ENCODE measurements around the gene C3orf70.
A peak's percentile ranks its signal among the peaks of the same experiment; 100 is the strongest.

The C3orf70 gene

DNA sequence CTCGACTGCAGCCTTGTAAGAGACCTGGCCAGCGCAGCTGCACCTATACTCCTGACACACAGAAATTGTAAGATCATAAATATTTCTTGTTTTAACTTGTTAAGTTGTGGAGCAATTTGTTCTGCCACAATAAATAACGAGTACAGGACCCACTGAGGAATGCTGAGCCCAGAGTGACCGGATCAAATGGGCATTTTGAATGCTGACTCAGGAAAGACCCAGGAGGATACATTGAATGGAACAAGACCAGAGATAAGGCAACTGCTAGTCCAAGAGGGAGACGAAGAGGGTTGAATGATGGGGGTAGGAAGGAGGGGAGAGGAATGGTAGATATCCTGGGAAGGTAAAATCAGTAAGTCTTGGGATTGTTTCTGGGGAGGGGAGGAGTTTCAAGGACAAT, 8.9 kb upstream of the C3orf70 start:
- no peak for TF ChIP-seq CTCF (conservative IDR thresholded peaks at IDR 0.05; ENCODE audit: low read depth, low read length)
- no peak overlapping the region for H3K4me3 ChIP-seq (ENCODE audit: low read length)
- DNase-seq (ENCODE audit: low read depth) = no peak

DNA sequence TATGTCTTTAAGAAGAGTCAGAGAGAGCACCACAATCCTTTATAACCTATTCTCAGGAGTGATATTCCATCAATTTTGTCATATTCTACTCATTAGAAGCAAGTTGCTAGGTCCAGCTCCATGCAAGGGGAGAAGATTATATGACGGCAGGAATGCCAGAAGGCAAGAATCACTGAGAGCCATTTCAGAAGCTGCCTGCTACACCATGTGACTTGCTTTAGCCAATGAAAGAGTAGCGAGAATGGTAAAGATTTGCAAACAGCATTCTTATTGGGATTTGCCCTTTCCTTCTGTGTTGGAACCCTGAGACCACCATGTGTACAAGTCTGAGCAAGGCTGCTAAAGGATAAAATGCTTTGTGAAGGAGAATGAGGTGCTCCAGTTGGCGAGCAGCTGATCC, 4.5 kb upstream of the C3orf70 start:
- H3K4me3 ChIP-seq (ENCODE audit: low read length) = no peak overlapping the region
- no peak for TF ChIP-seq CTCF (conservative IDR thresholded peaks at IDR 0.05; ENCODE audit: low read depth, low read length)
- no peak for DNase-seq (ENCODE audit: low read depth)

GRCh38 chr3:185155678-185156077, 2.8 kb upstream of the C3orf70 start:
- no peak for DNase-seq (ENCODE audit: low read depth)
- TF ChIP-seq CTCF (conservative IDR thresholded peaks at IDR 0.05; ENCODE audit: low read depth, low read length) = no peak
- no peak overlapping the region for H3K4me3 ChIP-seq (ENCODE audit: low read length)

GRCh38 chr3:185153861-185154629, 1.2 kb upstream of the C3orf70 start:
- DNase-seq (ENCODE audit: low read depth) = no peak
- no peak overlapping the region for H3K4me3 ChIP-seq (ENCODE audit: low read length)
- no peak for TF ChIP-seq CTCF (conservative IDR thresholded peaks at IDR 0.05; ENCODE audit: low read depth, low read length)

DNA sequence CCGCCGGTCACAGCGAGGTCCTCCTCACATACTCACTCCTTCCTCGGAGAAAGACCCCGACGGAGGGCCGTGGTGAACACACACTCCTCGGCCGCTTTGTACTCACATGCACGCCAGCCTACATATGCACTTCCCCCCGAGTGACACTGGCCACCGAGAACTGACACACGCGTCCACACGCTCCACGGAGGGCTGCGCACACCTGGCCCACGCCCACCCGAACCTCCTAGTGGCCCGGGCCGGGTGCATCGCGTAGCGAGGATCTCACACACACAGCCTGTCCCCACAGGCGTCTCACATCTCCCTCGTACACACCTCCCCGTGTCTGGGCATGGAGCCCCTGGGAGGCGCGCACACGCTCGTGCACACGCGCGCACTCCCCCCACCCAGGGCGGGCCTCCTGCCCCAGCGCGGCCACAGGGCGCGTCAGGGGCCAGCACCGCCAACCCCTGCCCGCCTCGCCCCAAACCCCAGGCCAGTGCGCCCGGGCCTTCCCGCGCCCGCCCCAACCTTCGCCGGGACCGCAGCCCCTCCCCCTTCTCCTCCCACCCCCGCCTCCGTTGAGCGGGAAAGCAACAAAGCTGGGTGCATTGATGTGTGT, 411 bp upstream of the C3orf70 start:
- DNase-seq (ENCODE audit: low read depth) = no peak
- TF ChIP-seq CTCF (conservative IDR thresholded peaks at IDR 0.05; ENCODE audit: low read depth, low read length) = no peak
- H3K4me3 ChIP-seq (ENCODE audit: low read length) = peak overlapping the region; percentile 41

DNA sequence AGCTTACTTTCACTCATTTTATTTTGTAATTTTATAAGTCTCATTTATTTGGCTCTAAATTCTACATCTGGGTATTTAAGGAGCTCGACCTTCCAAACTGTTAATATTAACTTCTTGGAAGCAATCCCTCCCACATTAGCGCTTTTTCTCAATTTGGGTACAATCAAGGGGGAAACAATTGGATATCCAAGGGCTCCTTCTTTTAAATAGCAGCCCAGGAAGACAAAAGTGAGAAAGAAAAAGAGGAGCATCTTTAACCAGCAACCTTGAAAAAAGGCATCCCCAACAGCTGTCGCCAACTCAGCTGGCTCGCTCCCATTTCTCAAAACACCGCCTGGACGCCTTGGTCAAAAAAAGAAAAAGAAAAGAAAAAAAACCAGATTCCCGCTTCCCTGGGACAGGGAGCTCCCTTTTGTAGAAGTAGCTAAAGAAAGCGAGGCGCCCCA, 873 bp downstream of the C3orf70 start:
- no peak for TF ChIP-seq CTCF (conservative IDR thresholded peaks at IDR 0.05; ENCODE audit: low read depth, low read length)
- DNase-seq (ENCODE audit: low read depth) = no peak
- peak overlapping the region; percentile 27 for H3K4me3 ChIP-seq (ENCODE audit: low read length)
